Hepatocyte (in vitro differentiated cells): ENCODE results near the gene TAF1C. TPM values are rescaled to one million over a fixed set of nuclear protein-coding genes. Genes with fewer than 3 reads are reported as not detected.

Experiments
- DNase-seq: peaks from one replicate; pipeline ENCODE4 v3.0.0-alpha.2; 2016; ENCODE audit warnings: low spot score
- H2AFZ ChIP-seq: fragments of 200-600 bp; sonication (generic); 2 replicates; pipeline ENCODE4 v1.6.0; 2016; ENCODE audit warnings: antibody characterized with exemption, mild to moderate bottlenecking
- H3K27ac ChIP-seq: fragments of 200-600 bp; sonication (generic); 2 replicates; pipeline ENCODE4 v1.5.1; 2016; ENCODE audit warnings: mild to moderate bottlenecking
- H3K27me3 ChIP-seq: fragments of 200-600 bp; sonication (generic); 2 replicates; pipeline ENCODE4 v1.6.1; 2016
- H3K36me3 ChIP-seq: fragments of 200-600 bp; sonication (generic); replicated peaks from 2 replicates; pipeline ENCODE4 v1.5.1; 2016; ENCODE audit warnings: low read depth; ENCODE audit not compliant: insufficient read depth
- H3K4me1 ChIP-seq: fragments of 200-600 bp; sonication (generic); 2 replicates; pipeline ENCODE4 v1.5.1; 2016; ENCODE audit warnings: mild to moderate bottlenecking, moderate library complexity; ENCODE audit not compliant: insufficient read depth
- H3K4me2 ChIP-seq: fragments of 200-600 bp; sonication (generic); 2 replicates; pipeline ENCODE4 v1.6.0; 2016
- H3K4me3 ChIP-seq: fragments of 200-600 bp; sonication (generic); 2 replicates; pipeline ENCODE4 v1.5.1; 2016; ENCODE audit warnings: mild to moderate bottlenecking
- H3K79me2 ChIP-seq: fragments of 200-600 bp; sonication (generic); 2 replicates; pipeline ENCODE4 v1.6.0; 2017; ENCODE audit warnings: mild to moderate bottlenecking
- H3K9me2 ChIP-seq: fragments of 200-600 bp; sonication (generic); replicated peaks from 2 replicates; pipeline ENCODE4 v1.6.0; 2017; ENCODE audit warnings: mild to moderate bottlenecking; ENCODE audit not compliant: insufficient read depth
- H3K9me3 ChIP-seq: fragments of 200-600 bp; sonication (generic); 2 replicates; pipeline ENCODE4 v1.5.1; 2016; ENCODE audit warnings: low read depth, mild to moderate bottlenecking
- H4K20me1 ChIP-seq: fragments of 200-600 bp; sonication (generic); 2 replicates; pipeline ENCODE4 v1.6.0; 2016; ENCODE audit warnings: mild to moderate bottlenecking; ENCODE audit not compliant: insufficient read depth, poor library complexity, severe bottlenecking
- EZH2 ChIP-seq: fragments of 200-600 bp; sonication (generic); IDR thresholded peaks from 2 replicates; pipeline ENCODE4 v1.6.1; 2016; ENCODE audit warnings: antibody characterized with exemption, mild to moderate bottlenecking, borderline replicate concordance
- EZH2phosphoT487 ChIP-seq: fragments of 200-600 bp; sonication (generic); IDR thresholded peaks from one replicate; pipeline ENCODE4 v1.6.1; 2018; ENCODE audit warnings: antibody characterized with exemption, mild to moderate bottlenecking, low read depth, moderate library complexity; ENCODE audit not compliant: unreplicated experiment, severe bottlenecking
- WGBS: methylation state at CpG from one replicate; pipeline ENCODE4 v1.1.6; 2016; ENCODE audit warnings: low lambda C conversion rate; ENCODE audit errors: missing lambda C conversion rate; 5-methylcytosine and 5-hydroxymethylcytosine counted together
- polyA plus RNA-seq: library from polyadenylated mRNA; unstranded; fragments of >200 nt; fragmentation: Nextera tagmentation; extraction: Ambion mirVana; gene quantifications from 2 replicates; pipeline ENCODE4 v1.2.1, GENCODE V29; 2016
- total RNA-seq: library from RNA; depleted of rRNA; stranded (reverse); fragments of >200 nt; gene quantifications from 2 replicates; pipeline ENCODE4 v1.2.3, GENCODE V29; 2014
- TF ChIP-seq, protein P1 (sequence below): fragments of 200-600 bp; sonication (generic); IDR thresholded peaks from 2 replicates; pipeline ENCODE4 v1.5.1; 2016; ENCODE audit warnings: antibody characterized with exemption, mild to moderate bottlenecking; ENCODE audit not compliant: poor library complexity

TAF1C gene
- total and polyA plus RNA-seq, 2 experiments from 2014 or later, result 30.2 to 39.2 TPM

DNA sequence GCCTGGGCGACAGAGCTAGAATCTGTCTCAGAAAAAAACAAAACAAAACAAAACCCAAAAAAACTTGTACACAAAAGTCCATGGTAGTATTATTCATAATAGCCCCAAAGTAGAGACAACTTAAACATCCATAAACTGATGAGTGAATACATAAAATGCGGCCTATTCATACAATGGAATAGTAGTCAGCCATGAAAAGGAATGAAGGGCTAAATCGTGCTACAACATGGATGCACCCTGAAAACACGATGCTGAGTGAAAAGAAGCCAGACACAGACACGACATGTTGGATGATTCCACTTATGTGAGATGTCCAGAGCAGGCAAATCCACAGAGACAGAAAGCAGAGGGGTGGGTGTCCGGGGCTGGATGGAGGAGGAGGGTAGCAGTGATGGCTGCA lies 40.7 kb upstream of the TAF1C start:
- WGBS, result 85% methylated on average over 6 of the region's 6 CpGs
- DNase-seq, result no peak
- Histone ChIP-seq H3K4me2 (no peak overlapping the region), H3K9me3 (no peaks in the 10 kb centered on the region), H4K20me1 (no peaks in the 10 kb centered on the region), H3K27me3 (no peaks in the 10 kb centered on the region), H3K27ac (no peak overlapping the region), H3K4me1 (peaks cover 6% of the 10 kb centered on the region), H3K9me2 (no peaks in the 10 kb centered on the region), H3K4me3 (no peak overlapping the region), H3K79me2 (no peaks in the 10 kb centered on the region), H3K36me3 (no peaks in the 10 kb centered on the region), H2AFZ (no peak overlapping the region)
- TF ChIP-seq EZH2phosphoT487 (no peak), EZH2 (no peak)
- TF ChIP-seq, protein P1, sequence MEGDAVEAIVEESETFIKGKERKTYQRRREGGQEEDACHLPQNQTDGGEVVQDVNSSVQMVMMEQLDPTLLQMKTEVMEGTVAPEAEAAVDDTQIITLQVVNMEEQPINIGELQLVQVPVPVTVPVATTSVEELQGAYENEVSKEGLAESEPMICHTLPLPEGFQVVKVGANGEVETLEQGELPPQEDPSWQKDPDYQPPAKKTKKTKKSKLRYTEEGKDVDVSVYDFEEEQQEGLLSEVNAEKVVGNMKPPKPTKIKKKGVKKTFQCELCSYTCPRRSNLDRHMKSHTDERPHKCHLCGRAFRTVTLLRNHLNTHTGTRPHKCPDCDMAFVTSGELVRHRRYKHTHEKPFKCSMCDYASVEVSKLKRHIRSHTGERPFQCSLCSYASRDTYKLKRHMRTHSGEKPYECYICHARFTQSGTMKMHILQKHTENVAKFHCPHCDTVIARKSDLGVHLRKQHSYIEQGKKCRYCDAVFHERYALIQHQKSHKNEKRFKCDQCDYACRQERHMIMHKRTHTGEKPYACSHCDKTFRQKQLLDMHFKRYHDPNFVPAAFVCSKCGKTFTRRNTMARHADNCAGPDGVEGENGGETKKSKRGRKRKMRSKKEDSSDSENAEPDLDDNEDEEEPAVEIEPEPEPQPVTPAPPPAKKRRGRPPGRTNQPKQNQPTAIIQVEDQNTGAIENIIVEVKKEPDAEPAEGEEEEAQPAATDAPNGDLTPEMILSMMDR, result no peak

DNA sequence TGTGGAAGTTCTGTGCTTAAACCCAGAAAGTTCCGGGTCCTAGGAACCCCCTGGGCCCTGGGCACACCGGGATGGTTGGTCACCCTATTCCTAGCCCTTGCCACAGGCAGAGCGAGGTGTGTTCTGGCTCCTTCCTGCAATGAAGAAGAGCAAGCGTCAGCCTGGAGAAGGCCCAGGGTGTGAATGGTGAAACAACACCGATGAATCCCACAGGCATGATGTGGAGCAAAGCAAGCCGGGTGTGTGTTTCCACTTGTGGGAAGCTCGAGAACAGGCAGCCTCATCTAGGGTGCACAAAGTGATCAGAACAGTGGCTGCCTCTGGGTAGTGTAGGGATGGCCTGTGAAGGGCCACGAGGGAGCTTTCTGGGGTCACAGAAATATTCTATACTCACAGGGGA lies 39.2 kb upstream of the TAF1C start:
- 91% methylated on average over 8 of the region's 8 CpGs for WGBS
- TF ChIP-seq EZH2 (no peak), EZH2phosphoT487 (no peak)
- TF ChIP-seq, protein P1, result no peak
- no peak overlapping the region for H2AFZ ChIP-seq

DNA sequence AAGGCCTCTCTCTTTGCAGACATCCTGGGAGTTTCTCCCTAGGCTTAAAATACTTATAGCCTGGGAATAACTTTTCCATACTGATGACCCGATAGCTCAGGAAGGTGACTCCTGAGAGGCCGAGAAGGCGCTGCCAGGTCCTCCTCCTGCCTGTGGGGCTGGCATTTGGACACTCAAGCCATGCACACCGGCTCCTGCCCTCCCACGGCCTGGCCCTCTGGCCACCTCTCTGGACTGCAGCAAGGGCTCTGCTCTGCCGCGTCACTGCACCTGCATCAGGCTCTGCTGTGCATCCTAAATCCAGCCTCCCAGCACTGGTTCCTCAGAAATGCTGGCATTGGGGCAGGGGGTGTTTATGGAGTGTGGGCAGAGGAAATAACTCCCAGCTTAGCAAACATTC lies 38.7 kb upstream of the TAF1C start:
- DNase-seq, result no peak
- Histone ChIP-seq H3K4me2 (no peak overlapping the region), H3K4me1 (peaks cover 6% of the 10 kb centered on the region), H3K4me3 (no peak overlapping the region), H3K79me2 (no peaks in the 10 kb centered on the region), H3K9me3 (no peaks in the 10 kb centered on the region), H3K27ac (no peak overlapping the region), H3K9me2 (no peaks in the 10 kb centered on the region), H4K20me1 (no peaks in the 10 kb centered on the region), H3K36me3 (no peaks in the 10 kb centered on the region), H2AFZ (no peak overlapping the region), H3K27me3 (no peaks in the 10 kb centered on the region)
- no peak for TF ChIP-seq EZH2phosphoT487
- TF ChIP-seq, protein P1, result no peak
- TF ChIP-seq EZH2, result no peak
- 93% methylated on average over 7 of the region's 7 CpGs for WGBS

More for the DNA sequence above, 39.2 kb upstream of the TAF1C start:
- Histone ChIP-seq H3K4me3 (no peak overlapping the region), H3K36me3 (no peaks in the 10 kb centered on the region), H3K9me2 (no peaks in the 10 kb centered on the region), H3K4me2 (no peak overlapping the region), H3K27ac (no peak overlapping the region), H4K20me1 (no peaks in the 10 kb centered on the region), H3K79me2 (no peaks in the 10 kb centered on the region), H3K27me3 (no peaks in the 10 kb centered on the region), H3K9me3 (no peaks in the 10 kb centered on the region), H3K4me1 (peaks cover 6% of the 10 kb centered on the region)
- no peak for DNase-seq

DNA sequence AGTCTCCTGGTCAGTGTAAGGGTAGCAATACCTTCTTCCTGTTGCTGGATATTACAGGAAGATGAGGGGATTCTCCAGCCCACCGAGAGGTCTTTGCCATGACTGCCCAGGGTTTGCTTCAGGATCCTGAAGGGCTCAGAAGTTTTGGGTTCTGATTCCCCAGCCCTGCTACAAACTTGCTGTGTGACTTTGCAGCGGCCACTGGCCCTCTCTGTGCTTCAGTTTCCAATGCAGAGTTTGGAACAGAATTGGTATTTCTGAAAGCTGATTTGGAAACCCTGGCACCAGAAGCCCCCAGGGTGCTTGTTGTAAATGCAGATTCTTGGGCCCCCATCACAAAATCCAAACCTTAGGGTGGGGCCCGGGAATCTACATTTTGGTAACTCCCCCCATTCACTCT lies 38.3 kb upstream of the TAF1C start:
- Histone ChIP-seq H3K4me2 (no peak overlapping the region), H2AFZ (no peak overlapping the region), H3K27me3 (no peaks in the 10 kb centered on the region), H3K4me1 (peaks cover 6% of the 10 kb centered on the region), H3K9me2 (no peaks in the 10 kb centered on the region), H3K9me3 (no peaks in the 10 kb centered on the region), H3K4me3 (no peak overlapping the region), H3K36me3 (no peaks in the 10 kb centered on the region), H3K27ac (no peak overlapping the region), H4K20me1 (no peaks in the 10 kb centered on the region), H3K79me2 (no peaks in the 10 kb centered on the region)
- TF ChIP-seq, protein P1, result no peak
- TF ChIP-seq EZH2 (no peak), EZH2phosphoT487 (no peak)
- DNase-seq, result no peak
- 97% methylated on average over 3 of the region's 3 CpGs for WGBS
